ENCODE measurements around the gene CEP131.

- no peak for TF ChIP-seq CTCF (IDR thresholded peaks at IDR 0.05; ENCODE audit: insufficient read depth, low read length)
- no peak for TF ChIP-seq POLR2AphosphoS5 (IDR thresholded peaks at IDR 0.05; ENCODE audit: low read depth)
- TF ChIP-seq GABPA (IDR thresholded peaks at IDR 0.05; ENCODE audit: low read depth): no peak
Measured at GRCh38 chr17:81259058-81259605, 36.4 kb upstream of the CEP131 start.

All from HL-60 (cell line).